ENCODE results near the gene PDCD5. TPM values are rescaled to one million over a fixed set of nuclear protein-coding genes. Genes with fewer than 3 reads are reported as not detected.

Gene PDCD5
- total and polyA plus RNA-seq, 5 donors from 2014 or later = 35.3 to 201 (median 147) TPM

DNA sequence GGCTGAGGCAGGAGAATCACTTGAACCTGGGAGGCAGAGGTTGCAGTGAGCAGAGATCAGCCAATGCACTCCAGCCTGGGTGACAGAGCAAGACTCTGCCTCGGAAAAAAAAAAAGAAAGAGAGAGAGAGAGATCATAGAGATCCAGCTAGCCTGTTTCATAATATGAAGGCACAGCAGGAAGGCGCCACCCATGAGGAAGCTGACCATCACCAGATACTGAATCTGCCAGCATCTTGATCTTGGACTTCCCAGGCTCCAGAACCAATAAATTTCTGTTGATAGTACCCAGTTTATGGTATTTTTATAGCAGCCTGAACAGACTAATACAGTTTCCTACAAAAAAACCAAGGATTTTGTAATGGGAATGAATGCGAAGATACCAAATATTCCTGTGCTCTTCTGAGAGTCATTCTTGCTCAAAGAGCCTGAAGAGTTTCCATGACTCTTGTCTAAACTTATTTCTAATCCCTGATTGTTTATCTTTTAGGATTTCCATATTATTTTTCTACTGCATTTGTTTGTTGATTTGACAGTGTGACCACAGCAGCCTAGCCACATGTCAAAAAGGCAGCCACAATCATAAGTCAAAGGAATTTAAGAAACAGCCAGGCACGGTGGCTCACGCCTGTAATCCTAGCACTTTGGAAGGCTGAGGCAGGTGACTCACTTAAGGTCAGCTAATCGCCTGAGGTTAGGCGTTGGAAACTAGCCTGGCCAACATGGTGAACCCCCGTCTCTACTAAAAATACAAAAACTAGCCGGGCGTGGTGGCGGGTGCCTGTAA, 37.7 kb upstream of the PDCD5 start:
- Histone ChIP-seq H3K4me3 (ENCODE audit: low read depth, low read length) (no peak overlapping the region), H3K36me3 (ENCODE audit: control insufficient read depth, insufficient read depth, low read length) (no peaks in the 10 kb centered on the region), H3K4me1 (ENCODE audit: control insufficient read depth, insufficient read depth, low read length, poor library complexity, severe bottlenecking) (no peaks in the 10 kb centered on the region), H3K27me3 (ENCODE audit: control insufficient read depth, insufficient read depth, low read length) (no peaks in the 10 kb centered on the region), H3K9me3 (ENCODE audit: control insufficient read depth in 2 of 2, low read length in 2 of 2) (no peaks in the 10 kb centered on the region), H3K27ac (ENCODE audit: insufficient read depth, low read length, poor library complexity, severe bottlenecking) (no peak overlapping the region)
- H3K4me3 Mint-ChIP-seq = no peak overlapping the region
- no peaks in the 10 kb centered on the region for H3K4me1 Mint-ChIP-seq
- DNase-seq = no peak
- peaks cover 5% of the 10 kb centered on the region for H3K27me3 Mint-ChIP-seq
- no peak for ATAC-seq (ENCODE audit: low read depth in 2 of 2)
- H3K9me3 Mint-ChIP-seq = peaks cover 0 to 4% (median 2%) of the 10 kb centered on the region in 7 donors
- H3K36me3 Mint-ChIP-seq = no peaks in the 10 kb centered on the region
- no peak overlapping the region for H3K27ac Mint-ChIP-seq

GRCh38 chr19:32544917-32545316, 36.1 kb upstream of the PDCD5 start:
- no peaks in the 10 kb centered on the region for H3K36me3 ChIP-seq (ENCODE audit: control insufficient read depth, insufficient read depth, low read length)
- H3K27me3 ChIP-seq (ENCODE audit: control insufficient read depth, insufficient read depth, low read length) = no peaks in the 10 kb centered on the region
- H3K9me3 ChIP-seq (ENCODE audit: control insufficient read depth in 2 of 2, low read length in 2 of 2) = no peaks in the 10 kb centered on the region
- Mint-ChIP-seq H3K9me3 (peaks cover 0 to 2% (median 0%) of the 10 kb centered on the region in 7 donors), H3K4me1 (no peaks in the 10 kb centered on the region), H3K4me3 (no peak overlapping the region), H3K36me3 (no peaks in the 10 kb centered on the region), H3K27ac (no peak overlapping the region), H3K27me3 (peaks cover 8% of the 10 kb centered on the region)
- no peaks in the 10 kb centered on the region for H3K4me1 ChIP-seq (ENCODE audit: control insufficient read depth, insufficient read depth, low read length, poor library complexity, severe bottlenecking)
- no peak for ATAC-seq (ENCODE audit: low read depth in 2 of 2)
- H3K27ac ChIP-seq (ENCODE audit: insufficient read depth, low read length, poor library complexity, severe bottlenecking) = no peak overlapping the region
- no peak overlapping the region for H3K4me3 ChIP-seq (ENCODE audit: low read depth, low read length)
- no peak for DNase-seq

DNA sequence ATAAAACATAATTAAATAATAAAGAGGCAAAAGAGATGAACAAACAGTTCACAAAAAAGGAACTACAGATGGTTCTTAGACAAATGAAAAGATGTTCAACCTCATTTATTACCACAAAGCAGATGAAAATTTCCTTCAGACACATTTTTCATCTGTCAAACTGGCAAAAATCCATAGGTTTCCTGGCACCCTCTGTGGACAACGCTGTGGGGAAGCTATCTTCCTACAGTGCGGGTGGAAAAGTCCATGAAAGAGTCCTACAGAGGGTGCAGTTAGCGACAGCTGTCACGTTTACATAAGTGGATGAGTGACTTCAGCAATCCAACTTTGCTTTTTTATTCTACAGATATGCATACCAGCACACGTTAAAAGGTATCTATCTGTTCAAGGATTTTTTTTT, 30.3 kb upstream of the PDCD5 start:
- H3K27me3 Mint-ChIP-seq = peaks cover 6% of the 10 kb centered on the region
- no peaks in the 10 kb centered on the region for H3K4me1 Mint-ChIP-seq
- H3K36me3 Mint-ChIP-seq = no peaks in the 10 kb centered on the region
- no peak overlapping the region for H3K27ac Mint-ChIP-seq
- Histone ChIP-seq H3K36me3 (ENCODE audit: control insufficient read depth, insufficient read depth, low read length) (no peaks in the 10 kb centered on the region), H3K9me3 (ENCODE audit: control insufficient read depth in 2 of 2, low read length in 2 of 2) (no peaks in the 10 kb centered on the region), H3K27me3 (ENCODE audit: control insufficient read depth, insufficient read depth, low read length) (no peaks in the 10 kb centered on the region), H3K4me1 (ENCODE audit: control insufficient read depth, insufficient read depth, low read length, poor library complexity, severe bottlenecking) (no peaks in the 10 kb centered on the region), H3K4me3 (ENCODE audit: low read depth, low read length) (no peak overlapping the region), H3K27ac (ENCODE audit: insufficient read depth, low read length, poor library complexity, severe bottlenecking) (no peak overlapping the region)
- H3K4me3 Mint-ChIP-seq = no peak overlapping the region
- no peak for ATAC-seq (ENCODE audit: low read depth in 2 of 2)
- no peaks in the 10 kb centered on the region for H3K9me3 Mint-ChIP-seq
- no peak for DNase-seq

GRCh38 chr19:32555786-32556185, 25.2 kb upstream of the PDCD5 start:
- no peak for DNase-seq

GRCh38 chr19:32558607-32559228, 22.3 kb upstream of the PDCD5 start:
- Mint-ChIP-seq H3K9me3 (peaks cover 0 to 2% (median 0%) of the 10 kb centered on the region in 7 donors), H3K4me3 (no peak overlapping the region), H3K4me1 (no peaks in the 10 kb centered on the region), H3K36me3 (no peaks in the 10 kb centered on the region), H3K27me3 (peaks cover 7% of the 10 kb centered on the region), H3K27ac (no peak overlapping the region)
- no peaks in the 10 kb centered on the region for H3K4me1 ChIP-seq (ENCODE audit: control insufficient read depth, insufficient read depth, low read length, poor library complexity, severe bottlenecking)
- H3K4me3 ChIP-seq (ENCODE audit: low read depth, low read length) = no peak overlapping the region
- ATAC-seq (ENCODE audit: low read depth in 2 of 2) = no peak
- H3K27ac ChIP-seq (ENCODE audit: insufficient read depth, low read length, poor library complexity, severe bottlenecking) = no peak overlapping the region
- no peaks in the 10 kb centered on the region for H3K27me3 ChIP-seq (ENCODE audit: control insufficient read depth, insufficient read depth, low read length)
- no peaks in the 10 kb centered on the region for H3K9me3 ChIP-seq (ENCODE audit: control insufficient read depth in 2 of 2, low read length in 2 of 2)
- no peak for DNase-seq
- H3K36me3 ChIP-seq (ENCODE audit: control insufficient read depth, insufficient read depth, low read length) = no peaks in the 10 kb centered on the region

More at GRCh38 chr19:32555786-32556185, 25.2 kb upstream of the PDCD5 start:
- no peak overlapping the region for H3K4me3 Mint-ChIP-seq
- H3K4me1 Mint-ChIP-seq = no peaks in the 10 kb centered on the region
- no peak overlapping the region for H3K27ac Mint-ChIP-seq
- ATAC-seq (ENCODE audit: low read depth in 2 of 2) = no peak
- Histone ChIP-seq H3K27ac (ENCODE audit: insufficient read depth, low read length, poor library complexity, severe bottlenecking) (no peak overlapping the region), H3K4me1 (ENCODE audit: control insufficient read depth, insufficient read depth, low read length, poor library complexity, severe bottlenecking) (no peaks in the 10 kb centered on the region), H3K9me3 (ENCODE audit: control insufficient read depth in 2 of 2, low read length in 2 of 2) (no peaks in the 10 kb centered on the region), H3K4me3 (ENCODE audit: low read depth, low read length) (no peak overlapping the region), H3K36me3 (ENCODE audit: control insufficient read depth, insufficient read depth, low read length) (no peaks in the 10 kb centered on the region), H3K27me3 (ENCODE audit: control insufficient read depth, insufficient read depth, low read length) (no peaks in the 10 kb centered on the region)
- H3K9me3 Mint-ChIP-seq = peaks cover 0 to 2% (median 0%) of the 10 kb centered on the region in 7 donors
- H3K27me3 Mint-ChIP-seq = peaks cover 7% of the 10 kb centered on the region
- H3K36me3 Mint-ChIP-seq = no peaks in the 10 kb centered on the region

GRCh38 chr19:32563761-32564160, 17.2 kb upstream of the PDCD5 start:
- H3K4me1 Mint-ChIP-seq = no peaks in the 10 kb centered on the region
- no peak overlapping the region for H3K4me3 Mint-ChIP-seq
- Histone ChIP-seq H3K9me3 (ENCODE audit: control insufficient read depth in 2 of 2, low read length in 2 of 2) (no peaks in the 10 kb centered on the region), H3K27ac (ENCODE audit: insufficient read depth, low read length, poor library complexity, severe bottlenecking) (no peak overlapping the region), H3K27me3 (ENCODE audit: control insufficient read depth, insufficient read depth, low read length) (peaks cover 2% of the 10 kb centered on the region), H3K4me1 (ENCODE audit: control insufficient read depth, insufficient read depth, low read length, poor library complexity, severe bottlenecking) (no peaks in the 10 kb centered on the region), H3K36me3 (ENCODE audit: control insufficient read depth, insufficient read depth, low read length) (no peaks in the 10 kb centered on the region), H3K4me3 (ENCODE audit: low read depth, low read length) (no peak overlapping the region)
- no peak overlapping the region for H3K27ac Mint-ChIP-seq
- no peaks in the 10 kb centered on the region for H3K36me3 Mint-ChIP-seq
- ATAC-seq (ENCODE audit: low read depth in 2 of 2) = no peak
- H3K9me3 Mint-ChIP-seq = peaks cover 0 to 2% (median 0%) of the 10 kb centered on the region in 7 donors
- peaks cover 11% of the 10 kb centered on the region for H3K27me3 Mint-ChIP-seq
- no peak for DNase-seq

GRCh38 chr19:32566246-32566830, 14.7 kb upstream of the PDCD5 start:
- Mint-ChIP-seq H3K4me3 (no peak overlapping the region), H3K27ac (no peak overlapping the region), H3K36me3 (no peaks in the 10 kb centered on the region), H3K9me3 (peaks cover 0 to 2% (median 0%) of the 10 kb centered on the region in 7 donors), H3K27me3 (peaks cover 21% of the 10 kb centered on the region), H3K4me1 (peaks cover 0 to 7% (median 1%) of the 10 kb centered on the region in 4 donors)
- no peak overlapping the region for H3K4me3 ChIP-seq (ENCODE audit: low read depth, low read length)
- DNase-seq (no peak), ATAC-seq (ENCODE audit: low read depth in 2 of 2) (no peak)
- no peaks in the 10 kb centered on the region for H3K36me3 ChIP-seq (ENCODE audit: control insufficient read depth, insufficient read depth, low read length)
- no peak overlapping the region for H3K27ac ChIP-seq (ENCODE audit: insufficient read depth, low read length, poor library complexity, severe bottlenecking)
- peaks cover 6% of the 10 kb centered on the region for H3K27me3 ChIP-seq (ENCODE audit: control insufficient read depth, insufficient read depth, low read length)
- no peaks in the 10 kb centered on the region for H3K9me3 ChIP-seq (ENCODE audit: control insufficient read depth in 2 of 2, low read length in 2 of 2)
- H3K4me1 ChIP-seq (ENCODE audit: control insufficient read depth, insufficient read depth, low read length, poor library complexity, severe bottlenecking) = no peaks in the 10 kb centered on the region

Data from CD4-positive, CD25-positive, alpha-beta regulatory T cell (primary cell).